Myocyte (in vitro differentiated cells): Measurements from ENCODE around the gene FXYD2. TPM values are rescaled to one million over a fixed set of nuclear protein-coding genes. Genes with fewer than 3 reads are reported as not detected.
A peak's percentile ranks its signal among the peaks of the same experiment; 100 is the strongest.
"Not testable (repeated sequence)": the region's sequence is repeated elsewhere in the genome, so short reads cannot be mapped to it uniquely, and the experiment has no call there.

Experiments used
- DNase-seq: peaks from one replicate; pipeline ENCODE4 v3.0.0-alpha.2; 2012; ENCODE audit warnings: low read depth
- total RNA-seq: library from RNA; depleted of rRNA; stranded (reverse); fragments of >200 nt; gene quantifications from 2 replicates; pipeline ENCODE4 v1.2.3, GENCODE V29; 2014

FXYD2 gene
- total RNA-seq, 1 donor from 2014 or later: not detected

- no peak for DNase-seq
Observed at GRCh38 chr11:117822074-117823033, 2.2 kb downstream of the FXYD2 start.

DNA sequence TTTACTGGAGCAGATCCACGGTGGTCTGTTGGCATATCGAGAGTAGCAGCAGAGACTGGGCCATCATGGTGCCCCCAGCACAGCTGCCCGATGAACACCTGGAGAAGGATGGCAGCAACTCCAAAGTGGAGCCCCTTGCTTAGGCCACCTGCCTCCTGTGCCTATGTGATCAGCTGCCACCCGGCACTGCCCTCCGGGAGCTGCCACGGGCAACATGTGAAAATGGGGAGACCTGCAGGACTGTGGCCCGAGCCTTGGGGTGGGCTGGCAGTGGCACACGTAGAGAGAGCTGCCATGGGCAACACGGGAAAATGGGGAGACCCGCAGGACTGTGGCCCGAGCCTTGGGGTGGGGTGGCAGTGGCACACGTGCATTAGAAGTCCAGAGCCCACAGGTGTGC, 3.1 kb downstream of the FXYD2 start:
- no peak for DNase-seq

- DNase-seq: no peak
Observed at GRCh38 chr11:117820516-117820915, 4.0 kb downstream of the FXYD2 start.

DNA sequence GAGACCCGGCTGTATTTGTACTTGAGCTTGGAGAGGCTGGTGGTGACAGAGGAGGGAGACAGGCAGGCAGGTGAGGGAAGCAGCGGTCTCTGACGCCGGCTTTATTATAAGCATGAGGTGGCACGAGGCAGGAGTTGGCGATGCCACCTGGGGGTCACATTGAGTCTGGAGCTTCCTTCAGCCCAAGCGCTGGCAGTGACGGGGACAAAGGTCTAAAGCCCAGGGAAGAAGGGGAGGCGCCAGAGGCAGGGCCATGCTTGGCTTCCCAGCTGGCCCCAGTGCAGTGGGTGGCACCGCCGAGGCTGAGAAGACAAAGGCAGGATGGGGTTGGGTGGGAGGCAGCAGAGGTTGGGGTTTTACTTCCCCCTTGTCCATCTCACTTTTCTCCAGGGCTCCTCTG, 4.5 kb downstream of the FXYD2 start:
- no peak for DNase-seq

DNA sequence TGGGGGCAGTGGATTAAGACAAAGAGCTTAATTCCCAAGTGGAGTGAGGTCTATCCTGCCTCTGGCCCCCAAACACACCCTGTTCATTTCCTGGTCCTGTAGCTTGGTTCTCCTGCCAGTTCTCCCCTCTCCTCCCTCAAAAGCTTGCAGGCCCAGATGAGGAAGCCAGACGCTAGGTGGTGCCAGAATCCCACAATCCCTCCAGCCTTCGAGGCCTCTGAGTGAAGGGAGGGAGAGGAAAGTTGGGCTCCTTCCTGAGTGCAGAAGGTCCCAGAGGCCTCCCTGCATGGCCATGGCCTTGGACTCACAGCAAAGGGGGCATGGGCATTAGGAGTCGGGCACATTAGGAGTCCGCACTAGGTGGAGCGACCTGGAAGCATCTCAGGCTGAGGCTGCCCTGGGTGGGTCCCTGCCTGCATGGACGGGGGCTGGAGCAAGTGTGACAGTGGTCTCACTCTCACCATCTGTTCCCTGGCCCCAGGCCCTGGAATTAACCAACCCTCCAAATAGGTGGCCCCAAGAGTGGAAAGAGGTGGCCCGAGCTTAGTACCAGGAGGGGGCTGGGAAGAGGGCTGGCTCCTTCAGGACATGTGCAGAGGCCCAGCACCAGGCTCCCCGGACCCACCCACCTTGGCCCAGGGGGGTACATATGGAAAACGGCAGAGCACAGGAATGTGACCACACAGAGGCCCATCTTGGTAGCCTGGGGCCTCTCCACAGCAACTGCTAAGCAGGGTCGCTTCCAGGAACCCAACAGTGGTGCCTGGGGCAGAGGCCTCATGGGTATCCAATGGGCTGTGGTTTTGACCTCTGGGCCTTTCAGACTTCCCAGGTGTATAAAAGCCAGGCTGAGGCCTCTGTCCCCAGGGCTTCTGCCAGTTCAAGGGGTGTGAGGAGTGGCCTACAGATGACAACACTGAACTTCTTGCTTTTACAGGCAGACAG, 5.2 kb downstream of the FXYD2 start:
- DNase-seq: peak; percentile 68

DNA sequence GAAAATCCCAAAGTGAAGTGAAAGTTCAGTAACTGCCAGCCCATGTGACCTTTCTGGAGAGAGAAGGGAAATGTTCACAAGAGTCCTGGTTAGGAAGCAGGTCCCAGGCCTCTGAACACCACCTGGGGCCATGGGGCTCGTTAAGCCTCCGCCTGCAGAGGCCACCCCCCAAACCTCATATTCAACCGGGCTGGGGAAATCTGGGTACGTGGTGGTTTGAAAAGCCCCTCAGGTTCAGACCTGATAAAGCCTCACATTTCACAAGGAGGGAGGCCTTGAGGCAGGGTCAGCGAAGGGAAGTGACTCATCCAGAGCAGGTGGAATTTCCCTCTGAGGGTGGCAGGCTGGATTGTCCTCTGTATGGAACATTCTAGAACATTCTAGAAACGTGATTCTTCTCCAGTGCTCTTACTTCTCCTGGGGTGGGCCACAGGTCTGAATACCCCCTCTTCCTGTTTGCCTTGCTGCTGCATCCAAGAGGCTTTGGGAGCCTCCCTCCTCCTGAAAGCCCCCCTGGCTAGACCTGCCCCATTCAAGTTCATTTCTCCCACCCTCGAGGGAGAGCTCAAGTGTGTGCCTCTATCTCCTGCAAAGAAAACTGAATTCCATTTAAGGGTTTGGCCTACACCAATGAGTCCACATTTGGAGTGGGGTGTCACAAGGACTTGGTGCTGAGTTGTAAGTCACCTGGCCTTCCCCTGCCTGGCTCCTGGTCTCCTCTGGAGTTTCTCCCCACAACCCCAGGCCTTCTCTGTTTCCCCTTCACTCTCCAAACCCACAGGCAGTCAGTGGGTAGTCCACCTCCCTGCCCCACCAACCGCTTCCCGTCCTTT, 6.3 kb downstream of the FXYD2 start:
- DNase-seq: no peak

GRCh38 chr11:117817368-117818040, 7.0 kb downstream of the FXYD2 start:
- peak; percentile 65 for DNase-seq

GRCh38 chr11:117816846-117817367, 7.6 kb downstream of the FXYD2 start:
- DNase-seq: no peak

GRCh38 chr11:117816151-117816741, 8.3 kb downstream of the FXYD2 start:
- no peak for DNase-seq

GRCh38 chr11:117815262-117815803, 9.2 kb downstream of the FXYD2 start:
- no peak for DNase-seq

- DNase-seq: no peak
Observed at GRCh38 chr11:117814766-117815261, 9.7 kb downstream of the FXYD2 start.

- DNase-seq: no peak
Observed at GRCh38 chr11:117814204-117814765, 10.3 kb downstream of the FXYD2 start.

- not testable (repeated sequence) for DNase-seq
Observed at GRCh38 chr11:117810056-117810451, 14.5 kb downstream of the FXYD2 start.

DNA sequence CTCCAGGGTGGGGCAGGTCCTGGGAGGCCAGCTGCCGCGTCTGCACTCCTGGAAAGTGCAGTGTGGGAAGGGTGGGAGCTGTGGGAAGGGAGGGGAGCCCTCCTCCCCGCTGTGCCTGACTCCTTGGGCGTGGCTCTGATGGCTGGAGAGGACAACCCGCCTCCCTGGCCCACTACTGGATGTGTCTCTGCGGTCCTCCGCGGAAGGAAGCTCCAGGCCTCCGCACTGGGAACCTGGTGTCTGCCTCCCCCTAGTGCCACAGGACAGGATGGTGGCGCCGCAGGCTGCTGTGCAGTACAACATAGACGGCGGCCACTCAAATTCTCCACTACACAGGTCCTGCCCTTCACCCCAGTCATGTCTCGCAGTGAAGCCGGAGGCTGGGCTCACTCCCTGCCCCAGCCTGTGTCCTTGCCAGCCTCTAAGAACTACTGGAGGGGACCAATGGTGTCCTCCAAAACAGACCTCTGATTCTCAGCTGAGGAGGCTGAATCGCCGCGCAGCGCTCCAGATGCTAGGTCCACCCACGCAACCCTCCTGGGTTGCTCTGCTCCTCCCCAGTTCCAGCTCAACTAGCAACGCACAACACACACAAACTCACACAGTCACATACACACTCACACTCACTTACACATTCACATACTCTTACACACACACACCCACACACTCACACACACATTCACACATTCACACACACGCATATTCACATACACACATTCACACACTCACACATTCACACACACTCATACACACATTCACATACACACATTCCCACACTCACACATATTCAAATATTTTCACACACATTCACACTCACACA, 15.1 kb downstream of the FXYD2 start:
- DNase-seq: no peak

DNA sequence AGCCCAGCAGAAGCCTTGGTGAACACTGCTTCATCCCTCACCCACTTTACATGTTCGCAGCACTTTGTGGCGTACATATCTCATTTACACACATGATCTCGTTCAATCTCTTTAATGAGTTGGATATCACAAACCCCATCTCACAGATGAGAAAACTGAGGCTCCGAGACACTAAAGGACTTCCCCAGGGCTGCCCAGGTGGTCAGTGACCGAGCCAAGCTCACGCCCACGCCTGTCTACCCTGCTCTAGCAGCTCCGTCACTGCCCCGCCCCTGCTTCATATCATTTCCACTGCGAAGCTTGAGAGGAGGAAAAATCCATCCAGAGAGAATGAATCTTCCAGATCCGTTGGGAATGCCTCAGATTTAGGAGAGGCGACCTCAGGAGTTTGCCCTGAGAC, 15.8 kb downstream of the FXYD2 start:
- DNase-seq: no peak

GRCh38 chr11:117807482-117808327, 16.8 kb downstream of the FXYD2 start:
- DNase-seq: peak; percentile 65

DNA sequence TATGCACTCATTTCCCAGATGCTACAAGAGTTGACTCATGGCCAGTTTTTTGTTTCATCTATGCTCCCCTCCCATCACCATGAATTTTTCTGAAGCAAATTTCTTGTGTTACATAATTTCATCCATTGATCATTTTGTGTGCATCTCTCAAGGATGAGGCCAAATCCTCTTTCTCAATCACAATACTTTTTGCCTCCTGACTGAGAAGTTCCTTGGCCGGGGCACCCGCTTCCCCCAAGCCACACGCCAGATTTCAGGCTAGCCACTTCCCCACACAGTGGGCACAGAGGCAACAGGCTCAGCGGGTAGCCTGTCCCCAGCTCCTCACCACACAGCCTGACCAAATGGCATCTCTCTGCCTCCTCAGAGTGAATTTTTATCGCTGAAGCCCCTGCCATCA, 17.7 kb downstream of the FXYD2 start:
- DNase-seq: no peak
